OCI-LY1 (cell line): ENCODE measurements around the gene XIRP2.

Source experiments
- EZH2 ChIP-seq: fragments of 200-600 bp; sonication (generic), shearing (Covaris generic); IDR thresholded peaks from 2 replicates; pipeline ENCODE4 v1.8.0; 2017; ENCODE audit warnings: borderline replicate concordance, mixed run types, mild to moderate bottlenecking, antibody characterized with exemption, low read length, moderate library complexity, mixed read lengths
- TF ChIP-seq, protein P1 (sequence below): fragments of 200-600 bp; sonication (generic), shearing (Covaris generic); IDR thresholded peaks from 2 replicates; pipeline ENCODE4 v1.5.1; 2017; ENCODE audit warnings: mild to moderate bottlenecking, antibody characterized with exemption, low read length, moderate library complexity, mixed read lengths

DNA sequence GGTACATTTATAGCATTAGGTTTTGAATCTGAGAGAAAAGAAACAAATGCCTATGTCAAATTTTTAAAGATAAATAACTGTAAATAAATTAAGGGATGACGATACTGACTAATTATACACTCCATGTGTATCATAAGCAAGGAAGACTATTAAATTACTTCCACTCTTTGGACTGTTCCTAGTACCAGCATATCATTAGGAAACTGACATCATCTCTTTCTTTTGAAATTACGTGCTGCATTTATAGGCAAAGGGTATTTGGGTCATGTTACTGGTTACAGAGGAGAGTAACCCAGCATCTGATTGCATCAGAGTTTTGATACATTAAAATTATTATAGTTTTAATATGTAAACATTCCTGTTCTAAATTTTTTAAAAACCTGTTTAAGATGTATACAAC, 309.7 kb downstream of the XIRP2 start:
- TF ChIP-seq, protein P1, sequence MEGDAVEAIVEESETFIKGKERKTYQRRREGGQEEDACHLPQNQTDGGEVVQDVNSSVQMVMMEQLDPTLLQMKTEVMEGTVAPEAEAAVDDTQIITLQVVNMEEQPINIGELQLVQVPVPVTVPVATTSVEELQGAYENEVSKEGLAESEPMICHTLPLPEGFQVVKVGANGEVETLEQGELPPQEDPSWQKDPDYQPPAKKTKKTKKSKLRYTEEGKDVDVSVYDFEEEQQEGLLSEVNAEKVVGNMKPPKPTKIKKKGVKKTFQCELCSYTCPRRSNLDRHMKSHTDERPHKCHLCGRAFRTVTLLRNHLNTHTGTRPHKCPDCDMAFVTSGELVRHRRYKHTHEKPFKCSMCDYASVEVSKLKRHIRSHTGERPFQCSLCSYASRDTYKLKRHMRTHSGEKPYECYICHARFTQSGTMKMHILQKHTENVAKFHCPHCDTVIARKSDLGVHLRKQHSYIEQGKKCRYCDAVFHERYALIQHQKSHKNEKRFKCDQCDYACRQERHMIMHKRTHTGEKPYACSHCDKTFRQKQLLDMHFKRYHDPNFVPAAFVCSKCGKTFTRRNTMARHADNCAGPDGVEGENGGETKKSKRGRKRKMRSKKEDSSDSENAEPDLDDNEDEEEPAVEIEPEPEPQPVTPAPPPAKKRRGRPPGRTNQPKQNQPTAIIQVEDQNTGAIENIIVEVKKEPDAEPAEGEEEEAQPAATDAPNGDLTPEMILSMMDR, result no peak
- no peak for TF ChIP-seq EZH2
